ENCODE measurements around the gene ITGA1.
A peak's percentile ranks its signal among the peaks of the same experiment; 100 is the strongest.

Gene ITGA1

DNA sequence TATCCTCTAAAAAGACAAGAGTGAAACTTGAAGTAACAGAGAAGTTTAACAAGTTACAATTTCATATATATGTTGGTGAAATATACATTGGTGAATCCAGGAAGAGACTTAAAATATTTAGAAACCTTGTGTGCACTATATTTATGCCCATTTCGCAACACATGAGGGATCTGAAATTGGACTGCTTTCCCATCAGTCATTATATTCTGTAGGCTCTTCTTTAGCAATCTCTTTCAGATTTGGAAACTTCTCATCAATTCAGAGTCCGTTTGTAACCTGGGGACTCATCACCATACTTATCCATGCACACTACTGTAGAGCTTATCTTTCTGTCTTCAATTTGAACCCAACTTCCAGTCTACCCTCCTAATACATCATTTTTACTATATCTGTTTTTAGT is 2.1 kb downstream of the ITGA1 start:
- TF ChIP-seq, protein P1, sequence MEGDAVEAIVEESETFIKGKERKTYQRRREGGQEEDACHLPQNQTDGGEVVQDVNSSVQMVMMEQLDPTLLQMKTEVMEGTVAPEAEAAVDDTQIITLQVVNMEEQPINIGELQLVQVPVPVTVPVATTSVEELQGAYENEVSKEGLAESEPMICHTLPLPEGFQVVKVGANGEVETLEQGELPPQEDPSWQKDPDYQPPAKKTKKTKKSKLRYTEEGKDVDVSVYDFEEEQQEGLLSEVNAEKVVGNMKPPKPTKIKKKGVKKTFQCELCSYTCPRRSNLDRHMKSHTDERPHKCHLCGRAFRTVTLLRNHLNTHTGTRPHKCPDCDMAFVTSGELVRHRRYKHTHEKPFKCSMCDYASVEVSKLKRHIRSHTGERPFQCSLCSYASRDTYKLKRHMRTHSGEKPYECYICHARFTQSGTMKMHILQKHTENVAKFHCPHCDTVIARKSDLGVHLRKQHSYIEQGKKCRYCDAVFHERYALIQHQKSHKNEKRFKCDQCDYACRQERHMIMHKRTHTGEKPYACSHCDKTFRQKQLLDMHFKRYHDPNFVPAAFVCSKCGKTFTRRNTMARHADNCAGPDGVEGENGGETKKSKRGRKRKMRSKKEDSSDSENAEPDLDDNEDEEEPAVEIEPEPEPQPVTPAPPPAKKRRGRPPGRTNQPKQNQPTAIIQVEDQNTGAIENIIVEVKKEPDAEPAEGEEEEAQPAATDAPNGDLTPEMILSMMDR (IDR thresholded peaks at IDR 0.05; ENCODE audit: insufficient read depth, low read depth, low read length, missing control alignments), result no peak
- DNase-seq (ENCODE audit: low read depth), result no peak
- no peak overlapping the region for H3K4me3 ChIP-seq (ENCODE audit: low read depth, low read length)

- H3K4me3 ChIP-seq (ENCODE audit: low read depth, low read length), result no peak overlapping the region
- TF ChIP-seq, protein P1 (IDR thresholded peaks at IDR 0.05; ENCODE audit: insufficient read depth, low read depth, low read length, missing control alignments), result no peak
- no peak for DNase-seq (ENCODE audit: low read depth)
Observed at GRCh38 chr5:52791366-52791765, 3.6 kb downstream of the ITGA1 start.

GRCh38 chr5:52794519-52794918 is 6.8 kb downstream of the ITGA1 start:
- H3K4me3 ChIP-seq (ENCODE audit: low read depth, low read length), result no peak overlapping the region
- TF ChIP-seq, protein P1 (IDR thresholded peaks at IDR 0.05; ENCODE audit: insufficient read depth, low read depth, low read length, missing control alignments), result no peak
- no peak for DNase-seq (ENCODE audit: low read depth)

DNA sequence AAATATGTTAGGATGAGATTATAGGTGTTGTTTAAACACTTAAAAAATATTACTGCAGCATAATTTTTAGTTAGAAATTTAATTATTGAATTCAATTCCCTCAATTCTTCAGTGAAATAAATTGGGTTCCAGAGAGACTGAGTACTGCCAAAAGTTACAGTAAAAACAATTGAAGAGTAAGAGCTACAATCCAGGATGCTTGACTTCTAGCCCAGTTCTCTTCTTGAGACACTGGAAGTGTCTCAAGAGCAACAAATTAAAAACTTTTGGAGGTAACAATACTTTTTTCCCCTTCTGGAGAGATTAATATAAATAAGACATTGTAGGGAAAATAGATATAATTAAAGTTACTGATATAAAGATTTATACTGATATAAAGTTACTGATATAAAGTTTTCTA is 8.3 kb downstream of the ITGA1 start:
- TF ChIP-seq, protein P1 (IDR thresholded peaks at IDR 0.05; ENCODE audit: insufficient read depth, low read depth, low read length, missing control alignments), result no peak
- DNase-seq (ENCODE audit: low read depth), result no peak
- no peak overlapping the region for H3K4me3 ChIP-seq (ENCODE audit: low read depth, low read length)

DNA sequence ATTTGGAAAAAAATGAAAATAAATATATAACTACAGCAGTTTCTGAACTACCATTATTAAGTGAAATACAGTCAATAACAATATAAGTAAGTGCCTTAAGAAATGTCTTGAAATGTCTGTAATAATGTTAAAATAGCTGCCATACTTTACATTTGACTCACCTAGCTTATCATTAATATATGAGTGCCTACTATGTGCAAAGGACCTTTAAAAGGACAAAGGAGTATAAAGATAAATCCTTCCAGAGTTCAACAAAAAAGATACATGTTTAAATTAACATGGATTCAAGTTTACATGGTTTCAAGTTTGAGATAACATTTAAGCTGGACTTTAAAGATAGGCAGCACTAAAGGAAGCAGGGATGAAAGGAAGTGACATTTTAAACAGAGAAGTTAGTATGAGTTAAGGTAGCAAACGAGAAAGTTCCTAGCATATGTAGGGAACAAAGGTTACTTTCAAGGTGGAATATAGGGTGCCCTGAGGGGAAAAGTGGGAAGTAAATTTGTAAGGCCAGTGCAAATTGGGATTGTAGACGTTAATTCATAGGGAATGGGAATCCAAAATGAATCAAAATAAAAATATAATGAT is 8.9 kb downstream of the ITGA1 start:
- TF ChIP-seq, protein P1 (IDR thresholded peaks at IDR 0.05; ENCODE audit: insufficient read depth, low read depth, low read length, missing control alignments), result no peak
- no peak for DNase-seq (ENCODE audit: low read depth)
- H3K4me3 ChIP-seq (ENCODE audit: low read depth, low read length), result no peak overlapping the region

- no peak for DNase-seq (ENCODE audit: low read depth)
- H3K4me3 ChIP-seq (ENCODE audit: low read depth, low read length), result peak overlapping the region; percentile 66
- TF ChIP-seq, protein P1 (IDR thresholded peaks at IDR 0.05; ENCODE audit: insufficient read depth, low read depth, low read length, missing control alignments), result no peak
Observed at GRCh38 chr5:52798938-52799337, 11.2 kb downstream of the ITGA1 start.

DNA sequence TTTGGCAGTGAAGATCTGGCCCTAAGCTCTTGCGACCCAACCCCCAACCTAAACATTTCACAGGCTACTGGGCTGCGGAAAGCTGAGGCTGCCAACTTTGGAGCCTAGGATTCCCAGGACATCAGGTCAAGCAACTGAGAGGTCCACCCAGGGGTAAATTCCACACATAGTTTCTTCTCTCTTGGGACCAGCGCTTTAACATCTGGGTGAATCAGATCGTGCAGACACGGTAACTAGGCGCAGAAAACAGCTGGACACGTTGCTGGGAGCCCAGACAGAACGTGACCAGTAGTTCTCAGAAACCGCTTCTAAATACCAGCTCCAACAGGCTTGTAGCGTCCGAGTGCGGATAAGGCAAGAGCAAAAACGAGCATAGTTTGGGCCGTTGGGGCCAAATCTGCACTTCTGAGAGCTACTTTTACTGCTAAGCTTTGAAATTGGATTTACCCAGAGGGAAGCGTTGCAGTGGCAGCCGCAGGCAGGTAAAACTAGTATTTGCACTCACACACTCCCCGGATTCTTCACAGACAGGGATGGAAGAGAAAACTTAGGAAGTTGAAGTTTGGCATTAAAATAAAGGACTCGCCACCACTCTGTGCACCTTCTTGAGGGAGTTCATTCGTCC is 11.8 kb downstream of the ITGA1 start:
- TF ChIP-seq, protein P1 (IDR thresholded peaks at IDR 0.05; ENCODE audit: insufficient read depth, low read depth, low read length, missing control alignments), result no peak
- peak; percentile 51 for DNase-seq (ENCODE audit: low read depth)
- peak overlapping the region; percentile 66 for H3K4me3 ChIP-seq (ENCODE audit: low read depth, low read length)
